ENCODE results near the gene CYP2B6.
"Not testable (repeated sequence)": the region's sequence is repeated elsewhere in the genome, so short reads cannot be mapped to it uniquely, and the experiment has no call there.

CYP2B6 gene

DNA sequence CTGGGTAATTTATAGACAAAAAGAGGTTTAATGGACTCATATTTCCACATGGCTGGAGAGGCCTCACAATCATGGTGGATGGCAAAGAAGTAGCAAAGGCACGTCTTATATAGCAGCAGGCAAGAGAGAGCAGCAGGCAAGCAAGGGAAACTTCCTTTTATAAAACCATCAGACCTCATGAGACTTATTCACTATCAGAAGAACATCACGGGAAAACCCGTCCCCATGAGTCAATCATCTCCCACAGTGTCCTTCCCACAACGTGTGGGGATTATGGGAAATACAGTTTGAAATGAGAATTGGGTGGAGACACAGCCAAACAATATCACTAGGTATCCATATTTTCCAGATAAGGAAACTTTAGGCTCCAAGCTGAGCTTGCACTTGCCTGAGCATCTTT lies 9.5 kb upstream of the CYP2B6 start:
- no peak for DNase-seq

DNA sequence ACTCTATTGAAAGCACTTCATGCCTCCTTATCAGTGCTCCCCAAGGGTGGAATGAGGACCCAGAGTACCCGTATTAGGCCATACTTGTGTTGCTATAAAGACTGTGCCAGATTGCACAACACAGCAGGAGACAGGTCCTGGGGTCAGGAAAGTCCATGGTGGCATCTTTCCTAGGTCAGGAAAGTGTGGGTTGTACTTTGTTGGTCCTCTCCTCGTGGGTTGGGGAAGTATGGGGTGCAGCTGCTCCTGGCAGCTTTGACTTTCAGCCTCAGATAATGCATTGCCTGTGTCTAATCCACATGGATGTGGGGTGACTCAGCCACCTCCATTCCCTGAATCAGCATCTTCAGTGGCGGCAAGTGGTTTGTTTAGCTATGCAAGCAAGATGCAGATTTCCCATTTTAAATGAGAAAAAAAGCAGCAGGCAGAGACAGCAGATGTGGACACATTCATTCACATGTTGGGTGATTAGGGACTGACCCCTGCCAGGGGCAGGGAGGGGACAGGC lies 8.4 kb upstream of the CYP2B6 start:
- no peak for DNase-seq

DNA sequence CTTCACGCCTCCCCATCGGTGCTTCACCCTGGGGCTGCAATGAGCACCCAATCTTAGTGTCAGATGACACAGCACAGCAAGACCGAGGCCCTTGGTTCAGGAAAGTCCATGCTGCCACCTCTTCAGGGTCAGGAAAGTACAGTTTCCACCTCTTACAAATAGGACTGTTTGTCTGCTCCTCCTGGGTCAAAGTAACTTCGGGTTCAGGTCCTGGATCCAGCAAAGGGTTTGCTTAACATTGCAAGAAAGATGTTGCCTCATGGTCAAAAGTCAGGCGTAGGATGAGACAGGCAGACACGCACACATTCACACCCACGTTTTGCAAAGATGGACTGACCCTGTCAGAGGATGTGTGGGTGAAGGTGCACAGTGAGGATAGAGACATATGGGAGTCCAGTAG lies 1.6 kb upstream of the CYP2B6 start:
- no peak for DNase-seq

GRCh38 chr19:40995355-40995754 lies 4.3 kb downstream of the CYP2B6 start:
- no peak for DNase-seq

DNA sequence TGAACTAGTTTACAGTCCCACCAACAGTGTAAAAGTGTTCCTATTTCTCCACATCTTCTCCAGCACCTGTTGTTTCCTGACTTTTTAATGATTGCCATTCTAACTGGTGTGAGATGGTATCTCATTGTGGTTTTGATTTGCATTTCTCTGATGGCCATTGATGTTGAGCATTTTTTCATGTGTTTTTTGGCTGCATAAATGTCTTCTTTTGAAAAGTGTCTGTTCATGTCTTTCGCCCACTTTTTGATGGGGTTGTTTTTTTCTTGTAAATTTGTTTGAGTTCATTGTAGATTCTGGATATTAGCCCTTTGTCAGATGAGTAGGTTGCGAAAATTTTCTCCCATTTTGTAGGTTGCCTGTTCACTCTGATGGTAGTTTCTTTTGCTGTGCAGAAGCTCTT lies 7.9 kb downstream of the CYP2B6 start:
- DNase-seq, result not testable (repeated sequence)

- DNase-seq, result no peak
These were observed 9.2 kb downstream of the CYP2B6 start for GRCh38 chr19:41000310-41000737.

DNA sequence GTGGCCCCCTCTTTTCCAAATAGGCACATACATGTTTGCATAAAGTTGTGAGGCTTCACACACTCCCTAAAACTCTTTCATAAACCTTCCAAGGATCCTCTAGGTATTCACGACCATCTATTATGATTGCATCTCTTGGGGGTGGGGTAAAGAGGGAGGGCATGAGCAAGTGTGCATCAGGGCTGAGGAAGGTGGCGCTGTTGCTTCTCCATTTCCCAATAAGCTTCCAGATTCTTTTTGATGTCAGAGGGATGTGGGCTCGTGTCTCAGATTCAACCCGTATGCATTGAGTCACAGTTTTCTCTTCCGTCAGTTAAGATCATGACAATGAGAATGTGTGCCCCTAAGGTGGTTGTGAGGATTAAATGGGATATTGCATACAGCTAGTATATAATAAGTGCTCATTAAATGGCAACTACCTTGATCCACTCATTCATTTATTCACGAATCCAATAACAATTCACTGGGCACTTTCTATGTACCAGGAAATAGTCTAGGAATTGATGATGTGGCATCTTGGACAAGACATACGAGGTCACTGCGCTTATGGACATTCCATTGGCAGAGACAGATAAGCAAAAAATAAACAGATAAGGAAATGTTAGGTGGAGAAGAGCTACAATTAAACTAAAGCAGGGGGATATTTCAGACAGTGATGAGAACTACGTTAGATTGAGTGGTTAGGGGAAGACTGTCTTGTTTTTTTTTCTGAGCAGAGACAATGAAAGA lies 10.3 kb downstream of the CYP2B6 start:
- no peak for DNase-seq

DNA sequence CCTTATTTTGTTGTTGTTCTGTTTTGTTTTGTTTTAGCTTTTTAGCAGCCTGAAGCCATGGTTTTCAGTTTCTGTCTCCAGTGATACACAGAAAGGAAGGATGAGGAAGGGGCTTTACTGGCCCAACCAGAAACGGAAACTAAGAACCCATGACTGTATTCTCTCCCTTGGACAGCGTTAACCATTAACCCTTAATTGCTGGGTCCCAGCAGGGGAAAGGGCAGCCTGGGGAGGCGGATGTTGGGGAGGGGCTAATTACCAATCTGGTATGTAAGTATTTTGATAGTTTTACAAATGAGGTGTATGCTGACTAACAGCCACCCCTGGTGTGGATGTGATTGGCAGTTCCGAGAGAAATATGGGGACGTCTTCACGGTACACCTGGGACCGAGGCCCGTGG lies 12.6 kb downstream of the CYP2B6 start:
- DNase-seq, result not testable (repeated sequence)

DNA sequence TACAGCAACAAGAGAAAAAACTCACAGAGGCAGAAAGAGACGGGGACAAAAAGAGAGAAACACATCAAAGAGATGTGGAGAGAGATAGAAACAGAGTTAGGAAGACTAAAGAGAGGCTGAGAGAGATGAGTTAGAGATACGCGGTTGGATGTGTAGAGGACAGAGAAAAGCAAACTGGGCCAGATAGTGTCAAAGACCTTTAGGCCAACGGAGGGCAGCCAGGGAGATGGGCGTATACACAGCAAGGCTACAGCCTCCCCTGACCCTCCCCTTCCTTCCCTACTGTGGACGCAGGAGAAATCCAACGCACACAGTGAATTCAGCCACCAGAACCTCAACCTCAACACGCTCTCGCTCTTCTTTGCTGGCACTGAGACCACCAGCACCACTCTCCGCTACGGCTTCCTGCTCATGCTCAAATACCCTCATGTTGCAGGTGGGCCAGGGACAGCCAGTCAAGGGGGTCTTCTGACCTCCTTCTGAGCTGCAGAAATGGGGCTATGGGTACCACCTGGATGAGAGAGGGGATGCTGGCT lies 18.7 kb downstream of the CYP2B6 start:
- no peak for DNase-seq

GRCh38 chr19:41013359-41013758 lies 22.3 kb downstream of the CYP2B6 start:
- no peak for DNase-seq

- DNase-seq, result no peak
These were observed 23.6 kb downstream of the CYP2B6 start for GRCh38 chr19:41014643-41015042.

GRCh38 chr19:41016488-41017071 lies 25.5 kb downstream of the CYP2B6 start:
- no peak for DNase-seq

DNA sequence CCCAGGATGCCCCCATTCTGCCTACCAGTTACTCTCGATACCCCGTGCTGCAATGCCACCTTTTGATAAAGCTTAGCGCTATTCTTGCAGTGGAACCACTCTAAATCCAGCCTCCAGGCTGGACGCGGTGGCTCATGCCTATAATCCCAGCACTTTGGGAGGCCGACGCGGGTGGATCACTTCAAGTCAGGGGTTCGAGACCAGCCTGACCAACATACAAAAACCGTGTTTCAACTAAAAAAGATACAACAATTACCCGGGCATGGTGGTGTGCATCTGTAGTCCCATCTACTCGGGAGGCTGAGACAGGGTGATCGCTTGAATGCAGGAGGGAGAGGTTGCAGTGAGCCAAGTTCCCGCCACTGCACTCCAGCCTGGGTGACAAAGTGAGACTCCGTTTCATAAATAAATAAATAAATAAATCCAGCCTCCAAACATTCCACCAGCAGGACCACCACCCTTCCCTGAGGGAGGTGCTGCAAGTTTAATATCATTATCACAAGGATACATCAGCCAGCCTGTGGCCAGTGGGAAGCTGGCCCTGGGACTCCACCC lies 27.7 kb downstream of the CYP2B6 start:
- no peak for DNase-seq

DNA sequence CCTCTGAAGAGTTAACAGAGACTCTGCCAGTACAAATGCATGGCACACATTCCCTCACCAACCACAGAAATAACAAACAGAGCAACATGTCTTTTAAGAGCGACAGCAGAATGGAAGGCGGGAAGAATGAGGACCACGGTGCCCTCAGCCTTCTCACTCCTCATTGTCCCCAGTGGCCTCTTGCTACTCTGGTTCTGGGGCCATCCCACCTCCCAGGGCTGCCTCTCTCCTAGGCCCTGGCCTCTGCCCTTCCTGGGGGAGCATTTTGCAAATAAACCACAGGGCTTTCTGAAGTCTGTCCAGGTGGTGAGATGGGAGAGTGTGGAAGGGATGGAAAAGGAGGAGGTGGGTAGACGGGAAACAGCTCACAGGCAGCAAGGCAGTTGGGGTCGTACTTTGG lies 28.3 kb downstream of the CYP2B6 start:
- no peak for DNase-seq

GRCh38 chr19:41023193-41023592 lies 32.1 kb downstream of the CYP2B6 start:
- DNase-seq, result no peak

DNA sequence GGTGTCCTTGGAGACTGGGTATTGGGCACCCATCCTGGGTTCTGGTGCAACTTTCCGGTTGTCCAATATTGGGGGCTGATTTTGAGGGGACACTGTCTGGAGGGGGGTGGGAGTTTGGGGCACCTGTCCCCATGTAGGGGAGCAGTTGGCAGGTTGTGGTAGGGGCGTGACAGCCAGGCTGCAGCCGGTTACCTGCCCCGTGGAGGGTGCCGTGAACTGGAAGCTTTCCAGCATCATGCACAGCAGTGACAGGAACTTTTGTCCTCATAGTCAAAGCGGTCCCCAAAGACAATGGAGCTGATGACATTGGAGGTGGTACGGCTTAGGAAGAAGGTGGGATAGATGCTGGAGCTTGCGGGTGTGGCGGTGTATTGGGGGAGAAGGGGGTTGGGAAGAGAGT lies 34.3 kb downstream of the CYP2B6 start:
- no peak for DNase-seq

GRCh38 chr19:41025871-41026270 lies 34.8 kb downstream of the CYP2B6 start:
- no peak for DNase-seq

GRCh38 chr19:41027273-41027967 lies 36.3 kb downstream of the CYP2B6 start:
- DNase-seq, result no peak

GRCh38 chr19:41029524-41030432 lies 38.7 kb downstream of the CYP2B6 start:
- no peak for DNase-seq

- no peak for DNase-seq
These were observed 39.6 kb downstream of the CYP2B6 start for GRCh38 chr19:41030651-41031050.

DNA sequence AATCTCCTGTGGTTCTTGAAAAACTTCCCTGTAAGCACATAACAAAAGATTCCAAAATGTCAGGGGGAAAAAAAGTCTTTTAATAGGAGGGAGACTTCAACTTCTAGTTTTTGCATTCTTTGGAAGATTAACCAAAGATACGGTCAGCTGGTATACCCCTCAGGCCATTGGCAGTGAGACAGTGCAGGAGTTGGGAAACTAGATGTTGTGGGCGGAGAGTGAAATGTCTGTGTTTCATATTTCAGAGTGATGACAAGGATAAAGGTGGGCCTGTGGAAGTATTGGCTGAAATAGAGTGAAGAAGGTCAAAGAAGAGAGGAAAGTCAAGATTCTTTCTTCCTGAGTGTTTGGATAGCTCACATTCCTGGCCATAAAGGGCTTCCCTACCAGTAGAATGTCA lies 40.8 kb downstream of the CYP2B6 start:
- DNase-seq, result no peak

DNA sequence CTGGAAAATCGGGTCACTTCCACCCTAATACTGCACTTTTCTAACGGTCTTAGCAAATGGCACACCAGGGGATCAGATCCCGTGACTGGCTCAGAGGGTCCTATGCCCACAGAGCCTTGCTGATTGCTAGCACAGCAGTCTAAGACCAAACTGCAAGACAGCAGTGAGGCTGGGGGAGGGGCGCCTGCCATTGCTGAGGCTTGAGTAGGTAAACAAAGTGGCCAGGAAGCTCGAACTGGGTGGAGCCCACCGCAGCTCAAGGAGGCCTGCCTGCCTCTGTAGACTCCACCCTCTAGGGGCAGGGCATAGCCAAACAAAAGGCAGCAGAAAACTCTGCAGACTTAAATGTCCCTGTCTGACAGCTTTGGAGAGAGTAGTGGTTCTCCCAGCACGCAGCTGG lies 42.2 kb downstream of the CYP2B6 start:
- not testable (repeated sequence) for DNase-seq

Measured in Kasumi-1 (cell line).